ENCODE results near the gene PRODH2.

GRCh38 chr19:35816262-35816661 is 3.6 kb upstream of the PRODH2 start:
- TF ChIP-seq, protein P1, sequence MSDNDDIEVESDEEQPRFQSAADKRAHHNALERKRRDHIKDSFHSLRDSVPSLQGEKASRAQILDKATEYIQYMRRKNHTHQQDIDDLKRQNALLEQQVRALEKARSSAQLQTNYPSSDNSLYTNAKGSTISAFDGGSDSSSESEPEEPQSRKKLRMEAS (IDR thresholded peaks at IDR 0.05; ENCODE audit: insufficient read depth, insufficient read length), result no peak
- TF ChIP-seq POLR2AphosphoS5 (IDR thresholded peaks at IDR 0.05; ENCODE audit: insufficient read depth, low read depth, low read length), result no peak
- TF ChIP-seq, protein P2, sequence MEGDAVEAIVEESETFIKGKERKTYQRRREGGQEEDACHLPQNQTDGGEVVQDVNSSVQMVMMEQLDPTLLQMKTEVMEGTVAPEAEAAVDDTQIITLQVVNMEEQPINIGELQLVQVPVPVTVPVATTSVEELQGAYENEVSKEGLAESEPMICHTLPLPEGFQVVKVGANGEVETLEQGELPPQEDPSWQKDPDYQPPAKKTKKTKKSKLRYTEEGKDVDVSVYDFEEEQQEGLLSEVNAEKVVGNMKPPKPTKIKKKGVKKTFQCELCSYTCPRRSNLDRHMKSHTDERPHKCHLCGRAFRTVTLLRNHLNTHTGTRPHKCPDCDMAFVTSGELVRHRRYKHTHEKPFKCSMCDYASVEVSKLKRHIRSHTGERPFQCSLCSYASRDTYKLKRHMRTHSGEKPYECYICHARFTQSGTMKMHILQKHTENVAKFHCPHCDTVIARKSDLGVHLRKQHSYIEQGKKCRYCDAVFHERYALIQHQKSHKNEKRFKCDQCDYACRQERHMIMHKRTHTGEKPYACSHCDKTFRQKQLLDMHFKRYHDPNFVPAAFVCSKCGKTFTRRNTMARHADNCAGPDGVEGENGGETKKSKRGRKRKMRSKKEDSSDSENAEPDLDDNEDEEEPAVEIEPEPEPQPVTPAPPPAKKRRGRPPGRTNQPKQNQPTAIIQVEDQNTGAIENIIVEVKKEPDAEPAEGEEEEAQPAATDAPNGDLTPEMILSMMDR (IDR thresholded peaks at IDR 0.05; ENCODE audit: extremely low read depth in 1 of 2, insufficient read depth in 1 of 2, low read depth in 1 of 2, low read length in 2 of 2), result no peak

Data from endothelial cell of umbilical vein (primary cell).